Transverse colon (tissue), 4 donors: ENCODE results near the gene SEMA4A.

ENCODE experiments used
- EP300 ChIP-seq: sonication (generic); formaldehyde crosslinking; IDR thresholded peaks from one replicate; pipeline ENCODE4 v1.6.1; 2017; ENCODE audit warnings: antibody characterized with exemption, low read depth
- POLR2A ChIP-seq: fragments of 450-650 bp; IDR thresholded peaks from one replicate; pipeline ENCODE4 v1.6.1; 2016; ENCODE audit warnings: antibody characterized with exemption, mild to moderate bottlenecking, moderate library complexity
- POLR2AphosphoS5 ChIP-seq, 3 donors: sonication (generic); formaldehyde crosslinking; IDR thresholded peaks; one replicate each; pipeline ENCODE4 v1.6.1; 2016; ENCODE audit warnings: antibody characterized with exemption in 3 of 3
- TF ChIP-seq, protein P1 (sequence below), 5 experiments: fragments of 200-600 bp in 3 of 5; fragments of 450-650 bp in 2 of 5; sonication (generic) in 3 of 5; IDR thresholded peaks; 1 replicate in 2 of 5; 2 replicates in 3 of 5; pipeline ENCODE4 v1.5.1; 2016 to 2017; ENCODE audit warnings: antibody characterized with exemption in 5 of 5, inconsistent platforms in 3 of 5, mild to moderate bottlenecking in 2 of 5, moderate library complexity in 1 of 5

DNA sequence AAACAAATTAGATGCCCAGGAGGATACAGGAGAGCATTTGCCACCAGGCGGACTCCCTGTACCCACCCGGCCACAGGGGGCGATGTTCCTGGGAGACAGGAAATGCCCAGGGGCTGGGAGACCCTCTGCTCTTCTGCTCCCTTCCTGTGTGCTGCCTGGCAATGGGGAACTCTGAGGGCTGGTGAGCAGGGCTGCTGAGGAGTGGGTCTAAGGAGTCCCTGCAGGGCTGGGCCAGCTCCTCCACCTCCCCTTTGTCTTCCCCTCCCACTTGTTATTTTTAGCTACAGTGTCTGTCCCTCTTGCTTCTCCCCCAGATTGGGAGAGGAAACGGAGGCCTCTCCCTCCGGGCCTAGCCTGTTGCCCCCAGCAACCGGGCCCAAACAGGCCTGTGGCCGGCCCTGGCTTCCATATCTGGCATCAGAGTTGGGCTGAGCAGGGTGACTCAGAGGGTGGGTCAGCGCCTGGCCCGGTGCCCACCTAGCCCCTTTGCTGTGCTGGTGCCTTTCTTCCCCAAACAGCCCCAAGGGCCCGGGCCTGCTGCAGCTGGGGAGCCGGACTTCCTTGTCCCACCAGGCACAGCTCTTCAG, 27.2 kb upstream of the SEMA4A start:
- TF ChIP-seq, protein P1, sequence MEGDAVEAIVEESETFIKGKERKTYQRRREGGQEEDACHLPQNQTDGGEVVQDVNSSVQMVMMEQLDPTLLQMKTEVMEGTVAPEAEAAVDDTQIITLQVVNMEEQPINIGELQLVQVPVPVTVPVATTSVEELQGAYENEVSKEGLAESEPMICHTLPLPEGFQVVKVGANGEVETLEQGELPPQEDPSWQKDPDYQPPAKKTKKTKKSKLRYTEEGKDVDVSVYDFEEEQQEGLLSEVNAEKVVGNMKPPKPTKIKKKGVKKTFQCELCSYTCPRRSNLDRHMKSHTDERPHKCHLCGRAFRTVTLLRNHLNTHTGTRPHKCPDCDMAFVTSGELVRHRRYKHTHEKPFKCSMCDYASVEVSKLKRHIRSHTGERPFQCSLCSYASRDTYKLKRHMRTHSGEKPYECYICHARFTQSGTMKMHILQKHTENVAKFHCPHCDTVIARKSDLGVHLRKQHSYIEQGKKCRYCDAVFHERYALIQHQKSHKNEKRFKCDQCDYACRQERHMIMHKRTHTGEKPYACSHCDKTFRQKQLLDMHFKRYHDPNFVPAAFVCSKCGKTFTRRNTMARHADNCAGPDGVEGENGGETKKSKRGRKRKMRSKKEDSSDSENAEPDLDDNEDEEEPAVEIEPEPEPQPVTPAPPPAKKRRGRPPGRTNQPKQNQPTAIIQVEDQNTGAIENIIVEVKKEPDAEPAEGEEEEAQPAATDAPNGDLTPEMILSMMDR (IDR thresholded peaks at IDR 0.05) = peak; percentile 31 to 45 (median 34)
- TF ChIP-seq POLR2AphosphoS5 (IDR thresholded peaks at IDR 0.05) (peak; percentile 45 to 52 (median 47)), POLR2A (peak; percentile 27), EP300 (no peak)
